H9 (cell line): ENCODE results near the gene MEGF10. TPM values are rescaled to one million over a fixed set of nuclear protein-coding genes. Genes with fewer than 3 reads are reported as not detected.

ENCODE experiments used
- DNase-seq: peaks from one replicate; pipeline ENCODE4 v3.0.0-alpha.2; 2017
- H2AFZ ChIP-seq: one replicate; pipeline ENCODE4 v1.6.1; 2013; ENCODE audit warnings: mild to moderate bottlenecking, low read length, control low read depth, moderate library complexity
- H2AK5ac ChIP-seq: 2 replicates; pipeline ENCODE4 v1.6.1; 2013; ENCODE audit warnings: low read length, control low read depth, mixed read lengths; ENCODE audit not compliant: insufficient read length
- H2BK120ac ChIP-seq: one replicate; pipeline ENCODE4 v1.6.1; 2013; ENCODE audit warnings: low read depth, mild to moderate bottlenecking, low read length, control low read depth, inconsistent platforms; ENCODE audit not compliant: poor library complexity, severe bottlenecking
- H2BK12ac ChIP-seq: 2 replicates; pipeline ENCODE4 v1.6.1; 2013; ENCODE audit warnings: low read length, control low read depth, mixed read lengths, low read depth; ENCODE audit not compliant: insufficient read length
- H2BK15ac ChIP-seq: 2 replicates; pipeline ENCODE4 v1.6.1; 2013; ENCODE audit warnings: low read depth, low read length, control low read depth
- H2BK20ac ChIP-seq: one replicate; pipeline ENCODE4 v1.6.1; 2013; ENCODE audit warnings: low read depth, mild to moderate bottlenecking, low read length, control low read depth, inconsistent platforms; ENCODE audit not compliant: poor library complexity, severe bottlenecking
- H2BK5ac ChIP-seq: 2 replicates; pipeline ENCODE4 v1.6.1; 2013; ENCODE audit warnings: low read length, control low read depth, mixed read lengths; ENCODE audit not compliant: insufficient read length
- H3K14ac ChIP-seq: 2 replicates; pipeline ENCODE4 v1.6.1; 2013; ENCODE audit warnings: low read length, control low read depth; ENCODE audit not compliant: insufficient read depth
- H3K18ac ChIP-seq: 2 replicates; pipeline ENCODE4 v1.6.1; 2013; ENCODE audit warnings: low read depth, mild to moderate bottlenecking, mixed read lengths, low read length, control low read depth; ENCODE audit not compliant: insufficient read length
- H3K23ac ChIP-seq: 2 replicates; pipeline ENCODE4 v1.6.1; 2013; ENCODE audit warnings: low read length, control low read depth, mixed read lengths, low read depth; ENCODE audit not compliant: insufficient read length
- H3K23me2 ChIP-seq: 2 replicates; pipeline ENCODE4 v1.6.1; 2013; ENCODE audit warnings: low read depth, mild to moderate bottlenecking, mixed read lengths, low read length, control low read depth; ENCODE audit not compliant: insufficient read length, poor library complexity, severe bottlenecking
- H3K27ac ChIP-seq: 2 replicates; pipeline ENCODE4 v1.5.1; 2013; ENCODE audit warnings: low read length, control low read depth, mixed read lengths, low read depth; ENCODE audit not compliant: insufficient read length
- H3K27me3 ChIP-seq: 2 replicates; pipeline ENCODE4 v1.6.1; 2013; ENCODE audit warnings: low read length, control low read depth, inconsistent platforms; ENCODE audit not compliant: insufficient read depth
- H3K4ac ChIP-seq: 2 replicates; pipeline ENCODE4 v1.6.1; 2013; ENCODE audit warnings: low read depth, mild to moderate bottlenecking, control low read depth, inconsistent platforms, low read length, moderate library complexity
- H3K4me1 ChIP-seq: 2 replicates; pipeline ENCODE4 v1.6.1; 2013; ENCODE audit warnings: low read length, control low read depth, inconsistent platforms; ENCODE audit not compliant: insufficient read depth
- H3K4me2 ChIP-seq: 2 replicates; pipeline ENCODE4 v1.6.1; 2013; ENCODE audit warnings: low read length, control low read depth, mixed read lengths; ENCODE audit not compliant: insufficient read length, insufficient read depth
- H3K56ac ChIP-seq: 2 replicates; pipeline ENCODE4 v1.6.1; 2013; ENCODE audit warnings: low read depth, mild to moderate bottlenecking, mixed read lengths, low read length, control low read depth; ENCODE audit not compliant: insufficient read length
- H3K79me1 ChIP-seq: 2 replicates; pipeline ENCODE4 v1.6.1; 2013; ENCODE audit warnings: low read depth, mild to moderate bottlenecking, moderate library complexity, low read length, control low read depth, inconsistent platforms; ENCODE audit not compliant: insufficient read depth, poor library complexity, severe bottlenecking
- H3K79me2 ChIP-seq: 2 replicates; pipeline ENCODE4 v1.6.1; 2013; ENCODE audit warnings: low read length, control low read depth, inconsistent platforms; ENCODE audit not compliant: insufficient read depth
- H3K9ac ChIP-seq: 2 replicates; pipeline ENCODE4 v1.6.1; 2013; ENCODE audit warnings: low read length, control low read depth, mixed read lengths; ENCODE audit not compliant: insufficient read length; ENCODE audit errors: extremely low read depth
- H3K9me3 ChIP-seq: one replicate; pipeline ENCODE4 v1.6.1; 2013; ENCODE audit warnings: low read depth, low read length, inconsistent platforms; ENCODE audit not compliant: control insufficient read depth
- H3T11ph ChIP-seq: one replicate; pipeline ENCODE4 v1.6.1; 2013; ENCODE audit warnings: mild to moderate bottlenecking, low read length, control low read depth, inconsistent platforms
- H4K20me1 ChIP-seq: one replicate; pipeline ENCODE4 v1.6.1; 2013; ENCODE audit not compliant: control insufficient read depth, insufficient read length, insufficient read depth
- H4K5ac ChIP-seq: 2 replicates; pipeline ENCODE4 v1.6.1; 2013; ENCODE audit warnings: low read depth, mild to moderate bottlenecking, mixed read lengths, low read length, control low read depth; ENCODE audit not compliant: insufficient read length
- H4K8ac ChIP-seq: replicated peaks from 2 replicates; pipeline ENCODE4 v1.6.1; 2013; ENCODE audit warnings: low read length, control low read depth, mixed read lengths, low read depth; ENCODE audit not compliant: insufficient read length
- H4K91ac ChIP-seq: 2 replicates; pipeline ENCODE4 v1.6.1; 2013; ENCODE audit warnings: low read depth, mild to moderate bottlenecking, moderate library complexity, mixed read lengths, low read length, control low read depth; ENCODE audit not compliant: insufficient read length
- H3K27ac Mint-ChIP-seq, 3 experiments: 2 replicates in 2 of 3; 3 replicates in 1 of 3; pipeline ENCODE4 v1.8.0; 2020 to 2021; ENCODE audit warnings: mixed read lengths in 3 of 3, mild to moderate bottlenecking in 1 of 3, moderate library complexity in 1 of 3
- H3K27me3 Mint-ChIP-seq: 2 replicates; pipeline ENCODE4 v1.8.0; 2021; ENCODE audit warnings: low read depth, mild to moderate bottlenecking, moderate library complexity, mixed read lengths
- H3K36me3 Mint-ChIP-seq, 3 experiments: 2 replicates in 2 of 3; 3 replicates in 1 of 3; pipeline ENCODE4 v1.8.0; 2020 to 2021; ENCODE audit warnings: low read depth in 3 of 3, mixed read lengths in 3 of 3; ENCODE audit not compliant: insufficient read depth in 1 of 3
- H3K4me1 Mint-ChIP-seq, 2 experiments: 2 replicates each; pipeline ENCODE4 v1.8.0; 2020; ENCODE audit warnings: mixed read lengths in 2 of 2
- H3K4me3 Mint-ChIP-seq, 2 experiments: 2 replicates in 1 of 2; 3 replicates in 1 of 2; pipeline ENCODE4 v1.8.0; 2020 to 2021; ENCODE audit warnings: mild to moderate bottlenecking in 2 of 2, mixed read lengths in 2 of 2, moderate library complexity in 1 of 2
- H3K9me3 Mint-ChIP-seq, 2 experiments: 2 replicates in 1 of 2; 3 replicates in 1 of 2; pipeline ENCODE4 v1.8.0; 2020; ENCODE audit warnings: mild to moderate bottlenecking in 2 of 2, mixed read lengths in 2 of 2, moderate library complexity in 1 of 2
- CTCF ChIP-seq: fragments of 200-600 bp; sonication (generic); conservative IDR thresholded peaks from 3 replicates; pipeline ENCODE4 v1.8.0; 2021; ENCODE audit warnings: antibody characterized with exemption, mild to moderate bottlenecking
- WGBS: extraction: QIAGEN DNeasy Blood & Tissue Kit; methylation state at CpG from one replicate; pipeline ENCODE4 v1.1.7; 2013; ENCODE audit warnings: missing lambda C conversion rate, low lambda C conversion rate, mixed read lengths; ENCODE audit not compliant: insufficient read length; ENCODE audit errors: extremely low coverage; 5-methylcytosine and 5-hydroxymethylcytosine counted together
- total RNA-seq: library from RNA; stranded (reverse); gene quantifications from 2 replicates; pipeline ENCODE4 v1.2.1, GENCODE V29; 2021

MEGF10 gene
- total RNA-seq, 1 experiment from 2014 or later = 36.5 TPM

DNA sequence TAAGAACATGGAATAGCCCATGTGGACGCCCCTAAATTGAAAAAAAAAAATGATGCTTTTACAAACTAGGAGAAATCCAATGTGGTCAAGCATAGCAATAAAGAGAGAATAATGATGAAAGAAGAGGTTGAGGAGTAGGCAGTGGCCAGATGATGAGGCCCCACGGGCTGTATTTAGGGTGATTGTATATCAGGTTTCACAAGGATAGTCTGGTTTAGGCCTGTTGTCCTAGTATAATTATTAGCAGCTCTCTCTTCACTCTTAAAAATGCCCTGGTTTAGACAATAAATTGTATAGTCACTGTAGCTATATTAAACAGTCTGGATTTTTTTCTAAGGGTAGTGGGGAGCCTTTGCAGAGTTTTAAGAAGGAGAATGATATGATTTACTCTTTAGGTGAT lies 124.4 kb downstream of the MEGF10 start:
- H3K9me3 Mint-ChIP-seq = no peaks in the 10 kb centered on the region
- no peak overlapping the region for H3K14ac ChIP-seq
- H3K79me2 ChIP-seq = no peaks in the 10 kb centered on the region
- H3K36me3 Mint-ChIP-seq = peaks cover 2 to 15% (median 12%) of the 10 kb centered on the region in 3 experiments; a peak in 6 of 7 replicates
- no peak overlapping the region for H2AK5ac ChIP-seq
- no peak overlapping the region for H4K8ac ChIP-seq
- H3T11ph ChIP-seq = no peak overlapping the region
- H4K91ac ChIP-seq = no peak overlapping the region
- H3K9ac ChIP-seq = no peak overlapping the region
- H4K5ac ChIP-seq = no peak overlapping the region
- no peak overlapping the region for H3K4me2 ChIP-seq
- no peak overlapping the region for H3K4me3 Mint-ChIP-seq
- no CpG with 5 or more reads among the region's 2 CpGs for WGBS
- H3K27ac ChIP-seq = no peak overlapping the region
- no peaks in the 10 kb centered on the region for H3K79me1 ChIP-seq
- H2BK120ac ChIP-seq = no peak overlapping the region
- DNase-seq = no peak
- H3K23me2 ChIP-seq = no peaks in the 10 kb centered on the region
- no peaks in the 10 kb centered on the region for H4K20me1 ChIP-seq
- no peak overlapping the region for H2BK12ac ChIP-seq
- TF ChIP-seq CTCF = no peak
- no peak overlapping the region for H2BK15ac ChIP-seq
- no peaks in the 10 kb centered on the region for H3K27me3 Mint-ChIP-seq
- H3K27ac Mint-ChIP-seq = peak overlapping the region in 1 of 3 experiments; percentile 26; a peak in 2 of 7 replicates
- H3K23ac ChIP-seq = no peak overlapping the region
- no peaks in the 10 kb centered on the region for H3K27me3 ChIP-seq
- H3K56ac ChIP-seq = no peak overlapping the region
- peaks cover 0 to 3% of the 10 kb centered on the region in 2 experiments; a peak in 1 of 4 replicates for H3K4me1 Mint-ChIP-seq
- no peaks in the 10 kb centered on the region; the same call in 1 of the 2 replicates for H3K4me1 ChIP-seq
- H2AFZ ChIP-seq = no peak overlapping the region
- no peak overlapping the region for H2BK5ac ChIP-seq
- no peak overlapping the region for H3K4ac ChIP-seq
- no peak overlapping the region for H3K18ac ChIP-seq
- no peak overlapping the region for H2BK20ac ChIP-seq
- H3K9me3 ChIP-seq = no peaks in the 10 kb centered on the region
